GM19468 (cell line): ENCODE data around the gene CLBA1.
"Not testable (repeated sequence)": the region's sequence is repeated elsewhere in the genome, so short reads cannot be mapped to it uniquely, and the experiment has no call there.

ENCODE experiments used
- ATAC-seq: cut with Tn5 transposase; IDR thresholded peaks from one replicate; pipeline ENCODE4 v1.9.1; 2021; ENCODE audit warnings: mild to moderate bottlenecking, moderate library complexity, moderate number of reproducible peaks; ENCODE audit not compliant: unreplicated experiment; ENCODE audit errors: extremely low read depth

Gene CLBA1

GRCh38 chr14:105035616-105036015, 50.0 kb downstream of the CLBA1 start:
- ATAC-seq, result not testable (repeated sequence)

GRCh38 chr14:105039458-105040205, 54.0 kb downstream of the CLBA1 start:
- no peak for ATAC-seq

- no peak for ATAC-seq
Measured at GRCh38 chr14:105041841-105042765, 56.5 kb downstream of the CLBA1 start.

GRCh38 chr14:105042813-105043212, 57.2 kb downstream of the CLBA1 start:
- ATAC-seq, result no peak

DNA sequence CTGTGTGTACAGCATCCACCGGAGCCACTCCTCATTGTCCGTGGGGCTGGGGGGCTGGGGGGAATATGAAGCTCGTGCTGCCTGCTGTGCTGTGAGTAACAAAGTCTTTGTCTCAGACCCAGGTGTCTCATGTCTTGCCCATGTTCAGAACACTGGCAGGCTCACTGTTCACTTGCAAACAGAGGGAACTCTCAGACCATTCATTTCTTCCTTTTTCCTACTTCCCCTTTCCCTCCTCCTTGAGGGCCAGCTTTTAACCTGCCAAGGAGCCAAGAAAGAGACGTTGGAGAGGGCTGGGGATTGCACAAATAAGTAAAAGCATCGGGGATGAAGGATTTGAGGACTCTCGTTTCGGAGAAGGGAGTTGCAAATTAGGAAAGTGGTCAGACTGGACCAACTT, 58.1 kb downstream of the CLBA1 start:
- no peak for ATAC-seq
